GM12878 (cell line): Measurements from ENCODE around the gene ZCCHC3. TPM values are rescaled to one million over a fixed set of nuclear protein-coding genes. Genes with fewer than 3 reads are reported as not detected.

Experiments used
- DPF2 ChIP-seq: fragments of 450-650 bp; IDR thresholded peaks from 2 replicates; pipeline ENCODE4 v1.6.1; 2017; ENCODE audit warnings: mild to moderate bottlenecking
- EP300 ChIP-seq, 2 experiments: fragments of 150-350 bp in 1 of 2; IDR thresholded peaks; 2 replicates each; pipeline ENCODE4 v1.6.1; 2011 to 2012; ENCODE audit warnings: low read depth in 2 of 2, low read length in 2 of 2, borderline replicate concordance in 1 of 2, improper control_type of control experiment in 1 of 2, inconsistent platforms in 1 of 2; ENCODE audit not compliant: control insufficient read depth in 1 of 2
- FOXM1 ChIP-seq: IDR thresholded peaks from 2 replicates; pipeline ENCODE4 v1.6.1; 2012; ENCODE audit warnings: low read depth, mild to moderate bottlenecking, inconsistent platforms, low read length, moderate library complexity
- IKZF2 ChIP-seq, 2 experiments: fragments of 450-650 bp; IDR thresholded peaks; 2 replicates each; pipeline ENCODE4 v1.6.1; 2017; ENCODE audit warnings: mild to moderate bottlenecking in 2 of 2, moderate library complexity in 2 of 2
- KAT2A ChIP-seq: conservative IDR thresholded peaks from 2 replicates; pipeline ENCODE4 v1.6.1; 2011; ENCODE audit warnings: low read depth, low read length; ENCODE audit not compliant: control insufficient read depth
- KDM1A ChIP-seq: fragments of 200-600 bp; sonication (generic); IDR thresholded peaks from 2 replicates; pipeline ENCODE4 v1.6.1; 2016; ENCODE audit warnings: borderline replicate concordance
- NFXL1 ChIP-seq: fragments of 450-650 bp; IDR thresholded peaks from 2 replicates; pipeline ENCODE4 v1.6.1; 2017; ENCODE audit warnings: antibody characterized with exemption, mild to moderate bottlenecking, borderline replicate concordance
- NR2C2 ChIP-seq: IDR thresholded peaks from 2 replicates; pipeline ENCODE4 v1.6.1; 2011; ENCODE audit warnings: borderline replicate concordance, low read depth; ENCODE audit not compliant: control insufficient read depth, insufficient read length
- STAT1 ChIP-seq: fragments of 450-650 bp; conservative IDR thresholded peaks from 2 replicates; pipeline ENCODE4 v1.6.1; 2014; ENCODE audit warnings: antibody characterized with exemption, mild to moderate bottlenecking
- YBX1 ChIP-seq: fragments of 450-650 bp; IDR thresholded peaks from 2 replicates; pipeline ENCODE4 v1.6.1; 2016; ENCODE audit warnings: antibody characterized with exemption
- polyA plus RNA-seq, 11 experiments: library from polyadenylated mRNA; depleted of rRNA in 4 of 11; unstranded in 6 of 11; stranded (reverse) in 5 of 11; fragments of >200 nt; fragmentation: Nextera tagmentation in 4 of 11; fragmentation: Illumina TruSeq in 1 of 11; extraction: Ambion mirVana in 4 of 11; extraction: Trizol in 1 of 11; gene quantifications; 1 replicate in 1 of 11; 2 replicates in 10 of 11; pipeline versions ENCODE4 v1.2.1 to v1.2.3, GENCODE V29; 2011 to 2016; ENCODE audit warnings: inconsistent platforms in 2 of 11, missing spikeins in 2 of 11, low read depth in 1 of 11
- total RNA-seq, 4 experiments: library from RNA; depleted of rRNA in 3 of 4; stranded (reverse); fragments of >200 nt in 3 of 4; fragmentation: Illumina TruSeq in 1 of 4; extraction: Trizol in 1 of 4; gene quantifications; 2 replicates each; pipeline versions ENCODE4 v1.2.1 to v1.2.3, GENCODE V29; 2013 to 2021
- TF ChIP-seq, protein P1 (sequence below): fragments of 450-650 bp; IDR thresholded peaks from 2 replicates; pipeline ENCODE4 v1.6.1; 2017; ENCODE audit warnings: low read depth, mild to moderate bottlenecking, moderate library complexity
- TF ChIP-seq, protein P2 (sequence below): fragments of 450-650 bp; IDR thresholded peaks from 2 replicates; pipeline ENCODE4 v1.6.1; 2016; ENCODE audit warnings: mild to moderate bottlenecking
- TF ChIP-seq, protein P3 (sequence below): IDR thresholded peaks from 2 replicates; pipeline ENCODE4 v1.6.1; 2012; ENCODE audit warnings: low read depth, low read length, improper control_type of control experiment

The ZCCHC3 gene
- total and polyA plus RNA-seq, 10 of the 15 experiments (the other 5 are each of a cell fraction or from before 2014, with no cell fraction given) = 5.3 to 36.1 (median 17.2) TPM

DNA sequence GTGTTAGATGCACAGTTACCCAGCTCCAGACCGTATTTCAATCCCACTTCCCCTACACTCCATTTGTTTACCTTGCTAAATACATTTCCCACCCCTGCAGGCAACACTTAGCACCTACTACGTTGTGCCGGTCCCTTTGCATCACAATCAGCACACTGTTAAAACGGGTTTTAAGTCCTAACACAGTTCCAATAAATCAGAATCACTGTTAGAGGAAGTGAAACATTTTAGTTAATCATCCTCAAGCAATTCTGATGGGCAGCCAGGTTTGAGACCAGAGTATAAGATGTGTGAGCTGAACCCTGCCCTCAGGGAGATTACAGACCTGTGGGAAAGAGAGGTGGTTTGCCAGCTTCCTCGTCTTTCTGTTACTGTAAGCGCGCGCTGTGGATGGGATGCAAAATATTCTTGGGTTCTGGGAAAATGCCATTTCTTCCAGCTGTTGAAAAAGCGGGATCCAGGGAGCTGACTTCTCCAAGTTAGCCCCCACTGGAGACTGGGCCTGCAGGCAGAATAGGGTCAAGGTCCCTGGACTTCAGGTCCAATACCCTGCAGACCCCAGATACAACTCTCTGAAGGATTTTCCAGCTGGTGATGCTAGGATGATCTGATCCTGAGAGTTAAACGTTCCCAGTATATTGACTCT is 3.1 kb downstream of the ZCCHC3 start (continued):
- TF ChIP-seq, protein P1, sequence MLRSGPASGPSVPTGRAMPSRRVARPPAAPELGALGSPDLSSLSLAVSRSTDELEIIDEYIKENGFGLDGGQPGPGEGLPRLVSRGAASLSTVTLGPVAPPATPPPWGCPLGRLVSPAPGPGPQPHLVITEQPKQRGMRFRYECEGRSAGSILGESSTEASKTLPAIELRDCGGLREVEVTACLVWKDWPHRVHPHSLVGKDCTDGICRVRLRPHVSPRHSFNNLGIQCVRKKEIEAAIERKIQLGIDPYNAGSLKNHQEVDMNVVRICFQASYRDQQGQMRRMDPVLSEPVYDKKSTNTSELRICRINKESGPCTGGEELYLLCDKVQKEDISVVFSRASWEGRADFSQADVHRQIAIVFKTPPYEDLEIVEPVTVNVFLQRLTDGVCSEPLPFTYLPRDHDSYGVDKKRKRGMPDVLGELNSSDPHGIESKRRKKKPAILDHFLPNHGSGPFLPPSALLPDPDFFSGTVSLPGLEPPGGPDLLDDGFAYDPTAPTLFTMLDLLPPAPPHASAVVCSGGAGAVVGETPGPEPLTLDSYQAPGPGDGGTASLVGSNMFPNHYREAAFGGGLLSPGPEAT = peak; percentile 46; the same call in 1 of the 2 replicates
- TF ChIP-seq NFXL1 (no peak), YBX1 (no peak), KDM1A (no peak), KAT2A (no peak), NR2C2 (no peak), IKZF2 (IDR thresholded peaks at IDR 0.05) (peak; percentile 13 to 30; a peak in 1 of 4 replicates), EP300 (IDR thresholded peaks at IDR 0.05; ENCODE audit: borderline replicate concordance in 1 of 2, control insufficient read depth in 1 of 2, low read depth in 2 of 2, low read length in 2 of 2) (no peak), DPF2 (peak; percentile 37; the same call in 1 of the 2 replicates), FOXM1 (no peak), STAT1 (no peak)
- TF ChIP-seq, protein P2, sequence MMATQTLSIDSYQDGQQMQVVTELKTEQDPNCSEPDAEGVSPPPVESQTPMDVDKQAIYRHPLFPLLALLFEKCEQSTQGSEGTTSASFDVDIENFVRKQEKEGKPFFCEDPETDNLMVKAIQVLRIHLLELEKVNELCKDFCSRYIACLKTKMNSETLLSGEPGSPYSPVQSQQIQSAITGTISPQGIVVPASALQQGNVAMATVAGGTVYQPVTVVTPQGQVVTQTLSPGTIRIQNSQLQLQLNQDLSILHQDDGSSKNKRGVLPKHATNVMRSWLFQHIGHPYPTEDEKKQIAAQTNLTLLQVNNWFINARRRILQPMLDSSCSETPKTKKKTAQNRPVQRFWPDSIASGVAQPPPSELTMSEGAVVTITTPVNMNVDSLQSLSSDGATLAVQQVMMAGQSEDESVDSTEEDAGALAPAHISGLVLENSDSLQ = peak; percentile 80
- TF ChIP-seq, protein P3, sequence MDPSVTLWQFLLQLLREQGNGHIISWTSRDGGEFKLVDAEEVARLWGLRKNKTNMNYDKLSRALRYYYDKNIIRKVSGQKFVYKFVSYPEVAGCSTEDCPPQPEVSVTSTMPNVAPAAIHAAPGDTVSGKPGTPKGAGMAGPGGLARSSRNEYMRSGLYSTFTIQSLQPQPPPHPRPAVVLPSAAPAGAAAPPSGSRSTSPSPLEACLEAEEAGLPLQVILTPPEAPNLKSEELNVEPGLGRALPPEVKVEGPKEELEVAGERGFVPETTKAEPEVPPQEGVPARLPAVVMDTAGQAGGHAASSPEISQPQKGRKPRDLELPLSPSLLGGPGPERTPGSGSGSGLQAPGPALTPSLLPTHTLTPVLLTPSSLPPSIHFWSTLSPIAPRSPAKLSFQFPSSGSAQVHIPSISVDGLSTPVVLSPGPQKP = no peak
